ENCODE measurements around the gene SCAMP4. TPM values are rescaled to one million over a fixed set of nuclear protein-coding genes. Genes with fewer than 3 reads are reported as not detected.
A peak's percentile ranks its signal among the peaks of the same experiment; 100 is the strongest.
"Not testable (repeated sequence)": the region's sequence is repeated elsewhere in the genome, so short reads cannot be mapped to it uniquely, and the experiment has no call there.

SCAMP4 gene
- total RNA-seq, 1 donor = 70.6 TPM

DNA sequence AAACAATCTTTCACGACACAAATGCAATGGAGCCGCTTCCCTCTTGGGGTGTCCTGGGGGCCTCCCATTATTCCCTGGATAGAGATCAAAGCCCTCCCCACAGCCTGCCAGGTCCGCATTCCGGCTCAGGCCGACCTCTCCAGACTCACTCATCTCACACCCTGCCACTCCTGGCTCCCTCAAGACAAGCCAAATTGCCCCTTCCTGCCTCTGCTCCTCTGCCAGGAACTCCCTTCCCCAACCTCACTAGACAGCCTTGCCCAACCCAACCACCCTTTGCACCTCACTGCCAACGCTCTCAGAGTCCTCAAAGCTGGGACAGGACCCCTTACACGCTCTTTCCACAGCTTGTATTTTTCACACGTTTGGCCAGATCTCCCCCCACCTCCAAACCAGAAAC, 21.4 kb upstream of the SCAMP4 start:
- no peak overlapping the region for H3K27ac ChIP-seq (ENCODE audit: low read depth, low read length)
- peaks cover 10% of the 10 kb centered on the region for H3K4me1 ChIP-seq (ENCODE audit: insufficient read depth, low read length)
- H3K9me3 ChIP-seq (ENCODE audit: low read depth, low read length) = no peaks in the 10 kb centered on the region
- H3K4me2 ChIP-seq (ENCODE audit: insufficient read depth, low read length) = peak overlapping the region; percentile 96
- H3K4me3 ChIP-seq (ENCODE audit: insufficient read depth, low read length) = peak overlapping the region; percentile 94
- peaks cover 38% of the 10 kb centered on the region for H4K20me1 ChIP-seq (ENCODE audit: insufficient read depth, low read length)
- TF ChIP-seq, protein P1, sequence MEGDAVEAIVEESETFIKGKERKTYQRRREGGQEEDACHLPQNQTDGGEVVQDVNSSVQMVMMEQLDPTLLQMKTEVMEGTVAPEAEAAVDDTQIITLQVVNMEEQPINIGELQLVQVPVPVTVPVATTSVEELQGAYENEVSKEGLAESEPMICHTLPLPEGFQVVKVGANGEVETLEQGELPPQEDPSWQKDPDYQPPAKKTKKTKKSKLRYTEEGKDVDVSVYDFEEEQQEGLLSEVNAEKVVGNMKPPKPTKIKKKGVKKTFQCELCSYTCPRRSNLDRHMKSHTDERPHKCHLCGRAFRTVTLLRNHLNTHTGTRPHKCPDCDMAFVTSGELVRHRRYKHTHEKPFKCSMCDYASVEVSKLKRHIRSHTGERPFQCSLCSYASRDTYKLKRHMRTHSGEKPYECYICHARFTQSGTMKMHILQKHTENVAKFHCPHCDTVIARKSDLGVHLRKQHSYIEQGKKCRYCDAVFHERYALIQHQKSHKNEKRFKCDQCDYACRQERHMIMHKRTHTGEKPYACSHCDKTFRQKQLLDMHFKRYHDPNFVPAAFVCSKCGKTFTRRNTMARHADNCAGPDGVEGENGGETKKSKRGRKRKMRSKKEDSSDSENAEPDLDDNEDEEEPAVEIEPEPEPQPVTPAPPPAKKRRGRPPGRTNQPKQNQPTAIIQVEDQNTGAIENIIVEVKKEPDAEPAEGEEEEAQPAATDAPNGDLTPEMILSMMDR (IDR thresholded peaks at IDR 0.05; ENCODE audit: extremely low read depth, low read depth, low read length) = no peak
- H3K79me2 ChIP-seq (ENCODE audit: insufficient read depth, low read length) = peaks cover 47% of the 10 kb centered on the region
- peak; percentile 92 for DNase-seq (ENCODE audit: insufficient read length, low spot score, missing footprints)
- H2AFZ ChIP-seq (ENCODE audit: low read length) = no peak overlapping the region
- H3K27me3 ChIP-seq (ENCODE audit: insufficient read depth, low read length) = no peaks in the 10 kb centered on the region
- no peaks in the 10 kb centered on the region for H3K36me3 ChIP-seq (ENCODE audit: insufficient read depth, low read length)

DNA sequence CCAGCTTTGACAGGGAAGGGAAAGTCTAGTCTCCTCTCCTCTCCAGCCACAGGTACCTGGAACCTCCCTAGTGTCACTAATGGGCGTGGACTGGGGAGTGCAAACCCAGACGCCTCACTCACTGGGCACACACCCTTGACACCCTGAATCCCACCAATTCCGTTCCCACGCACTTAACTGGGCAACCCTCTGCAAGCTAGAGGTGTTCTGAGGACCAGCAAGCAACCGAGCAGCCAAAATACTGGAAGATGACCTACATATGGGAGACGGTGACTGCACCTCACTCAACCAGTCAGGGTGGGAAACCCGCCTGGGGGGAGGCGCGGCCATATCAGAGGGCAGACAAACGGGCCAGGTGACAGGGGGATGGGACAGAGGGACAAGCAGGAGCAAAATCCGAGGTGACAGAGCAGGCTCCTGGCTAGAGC, 20.9 kb upstream of the SCAMP4 start:
- Histone ChIP-seq H3K9me3 (ENCODE audit: low read depth, low read length) (no peaks in the 10 kb centered on the region), H3K4me1 (ENCODE audit: insufficient read depth, low read length) (peaks cover 10% of the 10 kb centered on the region), H4K20me1 (ENCODE audit: insufficient read depth, low read length) (peaks cover 38% of the 10 kb centered on the region), H3K4me3 (ENCODE audit: insufficient read depth, low read length) (peak overlapping the region; percentile 94), H3K36me3 (ENCODE audit: insufficient read depth, low read length) (no peaks in the 10 kb centered on the region), H3K27ac (ENCODE audit: low read depth, low read length) (peak overlapping the region; percentile 80), H3K4me2 (ENCODE audit: insufficient read depth, low read length) (peak overlapping the region; percentile 96), H2AFZ (ENCODE audit: low read length) (peak overlapping the region; percentile 72), H3K27me3 (ENCODE audit: insufficient read depth, low read length) (no peaks in the 10 kb centered on the region), H3K79me2 (ENCODE audit: insufficient read depth, low read length) (peaks cover 47% of the 10 kb centered on the region)
- TF ChIP-seq, protein P1 (IDR thresholded peaks at IDR 0.05; ENCODE audit: extremely low read depth, low read depth, low read length) = no peak
- DNase-seq (ENCODE audit: insufficient read length, low spot score, missing footprints) = peak; percentile 93

DNA sequence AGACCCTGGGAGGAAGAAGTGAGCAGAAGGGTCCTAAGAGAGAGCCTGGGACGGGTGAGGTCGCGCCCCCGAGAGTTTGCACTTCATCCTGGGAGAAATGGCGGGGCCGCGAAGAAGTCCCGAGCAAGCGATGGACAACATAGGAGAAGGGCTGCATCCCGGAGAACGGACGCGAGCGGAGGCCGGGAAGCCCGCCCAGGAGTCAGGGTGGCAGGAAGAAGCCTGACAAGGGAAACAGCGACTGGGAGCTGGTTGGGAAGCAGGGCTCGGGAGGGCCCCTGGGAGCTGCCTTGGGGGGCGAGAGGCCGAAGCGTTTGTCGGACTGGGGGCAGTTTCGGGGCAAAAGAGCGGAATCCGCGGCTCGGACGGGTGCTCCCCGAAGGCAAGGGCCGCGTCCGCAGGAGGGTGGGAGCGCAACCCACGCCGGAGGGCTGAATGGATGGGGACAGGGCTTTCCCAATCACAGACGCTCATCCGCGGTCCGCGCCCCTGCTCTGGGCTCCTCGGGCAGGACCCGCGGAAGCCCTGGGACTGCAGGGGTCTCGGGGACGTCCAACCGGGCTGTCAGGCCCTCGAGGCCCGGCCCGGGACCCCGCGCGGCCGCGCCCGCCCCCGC, 20.4 kb upstream of the SCAMP4 start:
- Histone ChIP-seq H3K9me3 (ENCODE audit: low read depth, low read length) (no peaks in the 10 kb centered on the region), H2AFZ (ENCODE audit: low read length) (peak overlapping the region; percentile 72), H3K79me2 (ENCODE audit: insufficient read depth, low read length) (peaks cover 47% of the 10 kb centered on the region), H3K4me3 (ENCODE audit: insufficient read depth, low read length) (peak overlapping the region; percentile 94), H3K4me1 (ENCODE audit: insufficient read depth, low read length) (peaks cover 10% of the 10 kb centered on the region), H4K20me1 (ENCODE audit: insufficient read depth, low read length) (peaks cover 38% of the 10 kb centered on the region), H3K27ac (ENCODE audit: low read depth, low read length) (peak overlapping the region; percentile 80), H3K4me2 (ENCODE audit: insufficient read depth, low read length) (peak overlapping the region; percentile 96), H3K27me3 (ENCODE audit: insufficient read depth, low read length) (no peaks in the 10 kb centered on the region), H3K36me3 (ENCODE audit: insufficient read depth, low read length) (no peaks in the 10 kb centered on the region)
- DNase-seq (ENCODE audit: insufficient read length, low spot score, missing footprints) = peak; percentile 96
- TF ChIP-seq, protein P1 (IDR thresholded peaks at IDR 0.05; ENCODE audit: extremely low read depth, low read depth, low read length) = no peak

DNA sequence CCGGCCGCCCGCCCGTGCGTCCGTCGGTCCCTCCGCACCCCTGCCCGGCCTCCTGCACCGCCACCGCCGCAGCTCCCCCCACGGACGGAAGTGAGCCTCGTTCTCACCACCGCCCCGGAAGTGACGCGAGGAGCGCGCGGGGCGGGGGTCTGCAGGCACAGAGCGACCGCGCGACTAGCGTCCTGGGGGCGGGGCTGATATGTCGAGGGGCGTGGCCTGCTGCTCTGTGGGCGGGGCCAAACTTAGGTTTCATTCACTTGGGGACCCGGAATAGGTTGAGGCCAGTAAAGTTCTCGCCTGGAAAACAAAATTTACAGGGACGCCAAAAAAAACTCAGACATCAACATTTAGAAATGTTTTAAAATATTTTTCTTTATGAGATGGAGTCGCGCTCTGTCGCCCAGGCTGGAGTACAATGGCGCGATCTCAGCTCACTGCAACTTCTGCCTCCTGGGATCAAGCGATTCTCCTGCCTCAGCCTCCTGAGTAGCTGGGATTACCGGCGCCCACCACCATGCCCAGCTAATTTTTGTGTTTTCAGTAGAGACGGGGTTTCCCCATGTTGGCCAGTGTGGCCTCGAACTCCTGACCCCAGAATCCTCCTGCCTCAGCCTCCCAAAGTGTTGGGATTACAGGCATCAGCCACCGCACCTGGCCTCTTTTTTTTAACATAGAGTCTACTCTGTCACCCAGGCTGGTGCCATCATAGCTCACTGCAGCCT, 19.6 kb upstream of the SCAMP4 start, which contains the start of gene ABHD17A:
ABHD17A (minus strand) TSS at position 99 of the 722 bp plus-strand sequence. CDS start 3,930 bp downstream, outside the sequence.
- Histone ChIP-seq H3K4me3 (ENCODE audit: insufficient read depth, low read length) (peak within 1 kb of the TSS; percentile 94), H3K4me2 (ENCODE audit: insufficient read depth, low read length) (peak within 1 kb of the TSS; percentile 96), H2AFZ (ENCODE audit: low read length) (peak within 1 kb of the TSS; percentile 72), H3K79me2 (ENCODE audit: insufficient read depth, low read length) (peaks cover 41% of the 10 kb centered on the region), H4K20me1 (ENCODE audit: insufficient read depth, low read length) (peaks cover 33% of the 10 kb centered on the region), H3K4me1 (ENCODE audit: insufficient read depth, low read length) (peaks cover 10% of the 10 kb centered on the region), H3K27ac (ENCODE audit: low read depth, low read length) (peak within 1 kb of the TSS; percentile 80)
- not testable (repeated sequence) for H3K9me3 ChIP-seq (ENCODE audit: low read depth, low read length); H3K27me3 ChIP-seq (ENCODE audit: insufficient read depth, low read length); H3K36me3 ChIP-seq (ENCODE audit: insufficient read depth, low read length)
- DNase-seq (ENCODE audit: insufficient read length, low spot score, missing footprints) = peak; percentile 100

DNA sequence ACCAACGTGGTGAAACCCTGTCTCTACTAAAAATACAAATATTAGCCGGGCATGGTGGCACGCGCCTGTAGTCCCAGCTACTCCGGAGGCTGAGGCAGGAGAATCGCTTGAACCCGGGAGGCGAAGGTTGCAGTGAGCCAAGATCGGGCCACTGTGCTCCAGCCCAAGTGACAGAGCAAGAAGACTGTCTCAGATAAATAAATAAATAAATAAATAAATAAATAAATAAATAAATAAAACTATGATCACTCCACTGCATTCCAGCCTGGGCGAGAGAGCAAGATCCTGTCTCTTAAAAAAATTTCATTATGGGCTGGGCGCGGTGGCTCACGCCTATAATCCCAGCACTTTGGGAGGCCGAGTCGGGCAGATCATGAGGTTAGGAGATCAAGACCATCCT, 18.8 kb upstream of the SCAMP4 start:
- not testable (repeated sequence) for H3K4me3 ChIP-seq (ENCODE audit: insufficient read depth, low read length); DNase-seq (ENCODE audit: insufficient read length, low spot score, missing footprints); H3K36me3 ChIP-seq (ENCODE audit: insufficient read depth, low read length); H2AFZ ChIP-seq (ENCODE audit: low read length); H3K27ac ChIP-seq (ENCODE audit: low read depth, low read length); H3K27me3 ChIP-seq (ENCODE audit: insufficient read depth, low read length); H3K4me2 ChIP-seq (ENCODE audit: insufficient read depth, low read length); H3K9me3 ChIP-seq (ENCODE audit: low read depth, low read length)
- peaks cover 10% of the 10 kb centered on the region for H3K4me1 ChIP-seq (ENCODE audit: insufficient read depth, low read length)
- H4K20me1 ChIP-seq (ENCODE audit: insufficient read depth, low read length) = peaks cover 31% of the 10 kb centered on the region
- peaks cover 35% of the 10 kb centered on the region for H3K79me2 ChIP-seq (ENCODE audit: insufficient read depth, low read length)
